MM.1S (cell line): ENCODE results near the gene GALNT10.

ENCODE experiments used
- DNase-seq: peaks from one replicate; pipeline ENCODE4 v3.0.0-alpha.2; 2015
- H2AFZ ChIP-seq: fragments of 300-600 bp; sonication (generic); 2 replicates; pipeline ENCODE4 v1.6.0; 2016; ENCODE audit warnings: antibody characterized with exemption, low read length
- H3F3A ChIP-seq: fragments of 300-600 bp; sonication (generic); 2 replicates; pipeline ENCODE4 v1.6.1; 2016; ENCODE audit warnings: mild to moderate bottlenecking, antibody characterized with exemption, low read length, moderate library complexity, mixed read lengths; ENCODE audit not compliant: insufficient read depth
- H3K27ac ChIP-seq: fragments of 300-600 bp; sonication (generic); 2 replicates; pipeline ENCODE4 v1.5.1; 2016; ENCODE audit warnings: mild to moderate bottlenecking, low read length
- H3K27me3 ChIP-seq: fragments of 300-600 bp; sonication (generic); replicated peaks from 2 replicates; pipeline ENCODE4 v1.6.0; 2016; ENCODE audit warnings: low read length; ENCODE audit not compliant: insufficient read depth
- H3K36me3 ChIP-seq: fragments of 300-600 bp; sonication (generic); replicated peaks from 2 replicates; pipeline ENCODE4 v1.6.1; 2016; ENCODE audit warnings: mild to moderate bottlenecking, low read length, mixed read lengths; ENCODE audit not compliant: insufficient read depth
- H3K4me1 ChIP-seq: fragments of 300-600 bp; sonication (generic); 2 replicates; pipeline ENCODE4 v1.6.1; 2016; ENCODE audit warnings: low read length, mixed read lengths
- H3K4me2 ChIP-seq: fragments of 300-600 bp; sonication (generic); 2 replicates; pipeline ENCODE4 v1.6.0; 2016; ENCODE audit warnings: low read depth, low read length
- H3K4me3 ChIP-seq: fragments of 300-600 bp; sonication (generic); 2 replicates; pipeline ENCODE4 v1.5.1; 2016; ENCODE audit warnings: low read length, mixed read lengths
- H3K79me2 ChIP-seq: fragments of 300-600 bp; sonication (generic); 2 replicates; pipeline ENCODE4 v1.6.1; 2016; ENCODE audit warnings: mixed run types, low read length, mixed read lengths
- H3K9ac ChIP-seq: fragments of 300-600 bp; sonication (generic); 2 replicates; pipeline ENCODE4 v1.6.1; 2016; ENCODE audit warnings: low read length, mixed read lengths
- H3K9me2 ChIP-seq: fragments of 300-600 bp; sonication (generic); replicated peaks from 2 replicates; pipeline ENCODE4 v1.6.1; 2016; ENCODE audit warnings: mild to moderate bottlenecking, low read length, mixed read lengths; ENCODE audit not compliant: insufficient read depth
- H3K9me3 ChIP-seq: fragments of 300-600 bp; sonication (generic); replicated peaks from 2 replicates; pipeline ENCODE4 v1.6.1; 2016; ENCODE audit warnings: mild to moderate bottlenecking, low read length, mixed read lengths; ENCODE audit not compliant: insufficient read depth
- H4K20me1 ChIP-seq: fragments of 300-600 bp; sonication (generic); 2 replicates; pipeline ENCODE4 v1.6.1; 2016; ENCODE audit warnings: mild to moderate bottlenecking, low read length, moderate library complexity, mixed read lengths; ENCODE audit not compliant: insufficient read depth
- EZH2 ChIP-seq: fragments of 300-600 bp; sonication (generic); optimal IDR thresholded peaks from 2 replicates; pipeline ENCODE3; 2017; ENCODE audit warnings: low read depth, mild to moderate bottlenecking, antibody characterized with exemption, low read length, mixed read lengths
- EZH2phosphoT487 ChIP-seq: fragments of 300-600 bp; sonication (generic); IDR thresholded peaks from 2 replicates; pipeline ENCODE4 v1.6.1; 2018; ENCODE audit warnings: antibody characterized with exemption, low read length
- TF ChIP-seq, protein P1 (sequence below): fragments of 300-600 bp; sonication (generic); IDR thresholded peaks from 2 replicates; pipeline ENCODE4 v1.5.1; 2016; ENCODE audit warnings: antibody characterized with exemption, low read length, mixed read lengths

Gene GALNT10

DNA sequence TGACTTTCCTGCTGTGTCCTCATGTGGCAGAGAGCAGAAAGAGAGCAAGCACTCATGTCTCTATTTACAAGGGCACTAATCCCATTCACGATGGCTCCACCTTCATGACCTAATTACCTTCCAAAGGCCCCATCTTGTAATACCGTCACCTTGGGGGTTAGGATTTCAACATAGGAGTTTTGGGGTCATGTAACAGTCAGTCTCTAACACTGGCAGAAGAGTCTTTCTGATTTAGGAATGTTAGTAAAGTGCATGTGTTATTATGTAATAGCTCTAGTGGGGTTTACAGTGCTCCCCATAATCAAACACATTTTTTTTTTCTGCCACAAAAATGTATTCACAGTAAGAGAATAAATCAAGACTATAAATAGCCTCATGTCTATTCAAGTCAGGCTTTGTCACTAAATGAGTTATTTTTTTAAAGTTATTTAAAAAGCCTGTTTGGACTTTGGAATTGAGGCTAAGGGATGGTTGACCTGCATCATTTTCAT is 19.1 kb downstream of the GALNT10 start:
- Histone ChIP-seq H3K4me1 (no peaks in the 10 kb centered on the region), H3K4me2 (no peak overlapping the region), H3K9ac (no peak overlapping the region), H3F3A (no peaks in the 10 kb centered on the region), H3K9me2 (no peaks in the 10 kb centered on the region), H3K9me3 (no peaks in the 10 kb centered on the region), H4K20me1 (no peaks in the 10 kb centered on the region), H3K79me2 (peaks cover 32% of the 10 kb centered on the region), H3K27me3 (no peaks in the 10 kb centered on the region), H2AFZ (no peak overlapping the region), H3K4me3 (no peak overlapping the region), H3K36me3 (no peaks in the 10 kb centered on the region), H3K27ac (no peak overlapping the region)
- no peak for DNase-seq
- TF ChIP-seq EZH2 = no peak
- no peak for TF ChIP-seq EZH2phosphoT487
- TF ChIP-seq, protein P1, sequence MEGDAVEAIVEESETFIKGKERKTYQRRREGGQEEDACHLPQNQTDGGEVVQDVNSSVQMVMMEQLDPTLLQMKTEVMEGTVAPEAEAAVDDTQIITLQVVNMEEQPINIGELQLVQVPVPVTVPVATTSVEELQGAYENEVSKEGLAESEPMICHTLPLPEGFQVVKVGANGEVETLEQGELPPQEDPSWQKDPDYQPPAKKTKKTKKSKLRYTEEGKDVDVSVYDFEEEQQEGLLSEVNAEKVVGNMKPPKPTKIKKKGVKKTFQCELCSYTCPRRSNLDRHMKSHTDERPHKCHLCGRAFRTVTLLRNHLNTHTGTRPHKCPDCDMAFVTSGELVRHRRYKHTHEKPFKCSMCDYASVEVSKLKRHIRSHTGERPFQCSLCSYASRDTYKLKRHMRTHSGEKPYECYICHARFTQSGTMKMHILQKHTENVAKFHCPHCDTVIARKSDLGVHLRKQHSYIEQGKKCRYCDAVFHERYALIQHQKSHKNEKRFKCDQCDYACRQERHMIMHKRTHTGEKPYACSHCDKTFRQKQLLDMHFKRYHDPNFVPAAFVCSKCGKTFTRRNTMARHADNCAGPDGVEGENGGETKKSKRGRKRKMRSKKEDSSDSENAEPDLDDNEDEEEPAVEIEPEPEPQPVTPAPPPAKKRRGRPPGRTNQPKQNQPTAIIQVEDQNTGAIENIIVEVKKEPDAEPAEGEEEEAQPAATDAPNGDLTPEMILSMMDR = no peak

DNA sequence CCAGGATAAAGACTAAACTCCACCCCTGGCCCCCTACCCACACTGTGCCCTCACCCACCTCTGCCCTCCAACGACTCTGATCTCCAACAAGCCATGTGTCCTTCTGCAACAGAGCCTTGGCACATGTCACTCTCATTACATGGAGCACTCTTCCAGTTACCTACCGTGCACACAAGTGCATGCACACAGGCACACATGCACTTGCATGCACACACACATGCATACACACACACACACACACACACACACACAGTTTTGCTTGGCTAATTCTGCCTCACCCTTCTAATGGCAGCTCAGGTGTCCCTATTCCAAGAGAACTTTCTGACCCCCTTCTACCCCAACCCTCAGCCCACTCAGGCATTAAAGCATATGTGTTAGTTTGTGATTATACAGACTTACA is 19.6 kb downstream of the GALNT10 start:
- Histone ChIP-seq H3K4me3 (no peak overlapping the region), H3K27ac (no peak overlapping the region), H3K9ac (no peak overlapping the region), H3K4me2 (no peak overlapping the region), H3K79me2 (peaks cover 28% of the 10 kb centered on the region), H3K9me3 (no peaks in the 10 kb centered on the region), H2AFZ (no peak overlapping the region), H3K36me3 (no peaks in the 10 kb centered on the region), H3F3A (no peaks in the 10 kb centered on the region), H4K20me1 (no peaks in the 10 kb centered on the region), H3K4me1 (no peaks in the 10 kb centered on the region), H3K9me2 (no peaks in the 10 kb centered on the region), H3K27me3 (no peaks in the 10 kb centered on the region)
- DNase-seq = no peak
- TF ChIP-seq EZH2phosphoT487 = no peak
- no peak for TF ChIP-seq EZH2
- TF ChIP-seq, protein P1 = no peak

DNA sequence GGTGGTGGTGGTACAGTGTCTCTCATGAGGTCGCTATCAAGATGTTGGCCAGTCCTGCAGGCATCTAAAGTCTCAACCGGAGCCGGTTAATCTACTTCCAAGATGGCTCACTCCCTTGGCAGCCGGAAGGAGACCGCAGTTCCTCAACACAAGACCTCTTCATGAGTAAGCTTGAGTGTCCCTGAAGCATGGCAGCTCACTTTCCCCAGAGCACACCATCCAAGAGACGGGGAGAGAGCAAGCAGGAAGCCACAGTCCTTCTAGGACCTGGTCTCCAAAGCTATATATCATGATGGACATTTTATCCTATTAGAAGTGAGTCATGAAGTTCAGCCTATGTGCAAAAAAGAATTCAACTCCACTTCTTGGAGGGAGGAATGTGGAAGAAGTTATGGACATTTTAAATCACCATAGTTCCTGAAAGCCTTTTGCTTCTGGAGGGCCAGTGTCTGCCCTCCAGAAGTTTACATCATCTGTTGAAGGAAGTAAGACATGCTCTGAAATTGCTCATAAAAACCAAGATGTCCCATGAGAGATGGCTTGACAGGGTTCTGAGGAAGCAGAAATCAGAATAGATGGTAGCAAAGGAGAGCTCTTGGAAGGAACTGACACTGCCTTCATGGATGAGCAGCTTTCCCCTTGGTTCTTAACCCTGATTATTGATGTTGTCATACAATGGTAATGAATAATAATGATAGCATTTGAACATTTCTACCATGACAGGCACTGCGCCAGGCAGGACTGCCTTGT is 21.3 kb downstream of the GALNT10 start:
- no peaks in the 10 kb centered on the region for H3K9me3 ChIP-seq
- no peaks in the 10 kb centered on the region for H3K4me1 ChIP-seq
- peaks cover 22% of the 10 kb centered on the region for H3K79me2 ChIP-seq
- no peak for DNase-seq
- no peak overlapping the region for H2AFZ ChIP-seq
- H3K27me3 ChIP-seq = no peaks in the 10 kb centered on the region
- no peak overlapping the region for H3K4me2 ChIP-seq
- H3K36me3 ChIP-seq = no peaks in the 10 kb centered on the region
- no peak for TF ChIP-seq EZH2
- TF ChIP-seq EZH2phosphoT487 = no peak
- TF ChIP-seq, protein P1 = no peak
- H3K27ac ChIP-seq = no peak overlapping the region
- H3F3A ChIP-seq = no peaks in the 10 kb centered on the region
- no peaks in the 10 kb centered on the region for H3K9me2 ChIP-seq
- H3K4me3 ChIP-seq = no peak overlapping the region
- H3K9ac ChIP-seq = no peak overlapping the region
- no peaks in the 10 kb centered on the region for H4K20me1 ChIP-seq
